Measurements from ENCODE around the gene CAMK2D. TPM values are rescaled to one million over a fixed set of nuclear protein-coding genes. Genes with fewer than 3 reads are reported as not detected.

CAMK2D gene
- total RNA-seq, 1 experiment from 2014 or later, result 29.5 TPM

DNA sequence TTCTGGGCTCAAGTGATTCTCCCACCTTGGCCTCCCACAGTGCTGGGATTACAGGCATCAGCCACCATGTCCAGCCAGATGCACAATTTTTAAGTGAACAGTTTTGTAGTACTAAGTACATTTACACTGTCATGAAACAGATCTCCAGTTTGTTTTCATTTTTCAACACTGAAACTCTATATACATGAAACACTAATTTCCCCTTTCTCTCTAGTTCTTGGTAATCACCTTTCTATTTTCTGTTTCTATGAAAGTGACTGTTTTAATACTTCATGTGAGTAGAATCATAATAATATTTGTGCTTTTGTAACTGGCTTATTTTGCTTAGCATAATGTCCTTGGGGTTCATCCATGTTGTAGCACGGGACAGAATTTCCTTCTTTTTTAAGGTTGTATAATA lies 237.4 kb downstream of the CAMK2D start:
- in situ Hi-C loops (cut with HindIII; ENCODE audit: low pct_unique_long_range_greater_than_20kb, low sequenced_read_pairs), result no loop called here
- POLR2A ChIA-PET, result no interaction called here
- no TSS peak for BruUV-seq (replicated peaks)

DNA sequence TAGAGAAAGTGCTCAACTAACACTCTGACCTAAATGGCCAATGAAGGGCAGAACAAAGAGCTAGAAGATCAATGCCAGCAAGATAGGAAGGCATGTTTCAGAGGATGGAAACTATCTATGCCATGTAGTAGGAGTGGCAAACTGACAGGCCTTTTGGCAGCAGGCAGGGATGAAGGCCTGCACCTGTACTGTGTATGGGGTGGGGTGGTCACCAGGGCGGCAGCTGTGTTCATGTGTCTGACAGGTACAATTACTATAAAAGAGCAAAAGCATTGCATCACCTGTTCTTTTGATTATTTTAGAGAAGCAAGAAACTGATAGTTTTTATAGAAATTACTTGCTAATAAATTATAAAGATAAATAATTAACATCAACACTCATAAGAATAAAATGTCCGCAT lies 239.1 kb downstream of the CAMK2D start:
- Histone ChIP-seq H3K4me3 (ENCODE audit: low read depth in 2 of 2, low read length in 2 of 2) (no peak overlapping the region), H3K4me1 (ENCODE audit: control insufficient read depth, insufficient read depth, low read length) (no peaks in the 10 kb centered on the region), H3K9me3 (ENCODE audit: control insufficient read depth, insufficient read depth, low read depth, low read length) (no peaks in the 10 kb centered on the region), H3K27me3 (ENCODE audit: control insufficient read depth, insufficient read depth, low read length) (no peaks in the 10 kb centered on the region), H3K27ac (ENCODE audit: low read length) (no peak overlapping the region), H3K36me3 (ENCODE audit: control insufficient read depth, insufficient read depth, low read length) (no peaks in the 10 kb centered on the region; the same call in 1 of the 2 replicates)
- no TSS peak for BruUV-seq (replicated peaks)
- ChIA-PET CTCF (no interaction called here), POLR2A (no interaction called here)
- DNase-seq (ENCODE audit: low read depth, low spot score) (no peak), ATAC-seq (no peak)
- in situ Hi-C loops (cut with HindIII; ENCODE audit: low pct_unique_long_range_greater_than_20kb, low sequenced_read_pairs), result no loop called here
- intact Hi-C loops (cut with micrococcal nuclease; ENCODE audit: unreplicated experiment), result no loop called here
- TF ChIP-seq SIN3A (IDR thresholded peaks at IDR 0.05; ENCODE audit: borderline replicate concordance, insufficient read depth, low read depth, low read length), result no peak
- TF ChIP-seq TCF7L2 (IDR thresholded peaks at IDR 0.05; ENCODE audit: low read depth, low read length), result no peak
- no peak for TF ChIP-seq REST (IDR thresholded peaks at IDR 0.05; ENCODE audit: insufficient read depth in 1 of 2, low read depth in 2 of 2, low read length in 1 of 2)
- no peak for TF ChIP-seq POLR2AphosphoS5 (IDR thresholded peaks at IDR 0.05; ENCODE audit: low read depth, low read length)
- no peak for TF ChIP-seq CTCF (IDR thresholded peaks at IDR 0.05)

More for the DNA sequence above, 237.4 kb downstream of the CAMK2D start:
- Histone ChIP-seq H3K4me3 (ENCODE audit: low read depth in 2 of 2, low read length in 2 of 2) (no peak overlapping the region), H3K9me3 (ENCODE audit: control insufficient read depth, insufficient read depth, low read depth, low read length) (no peaks in the 10 kb centered on the region), H3K4me1 (ENCODE audit: control insufficient read depth, insufficient read depth, low read length) (no peaks in the 10 kb centered on the region), H3K36me3 (ENCODE audit: control insufficient read depth, insufficient read depth, low read length) (no peaks in the 10 kb centered on the region; the same call in 1 of the 2 replicates), H3K27ac (ENCODE audit: low read length) (no peak overlapping the region), H3K27me3 (ENCODE audit: control insufficient read depth, insufficient read depth, low read length) (no peaks in the 10 kb centered on the region)
- intact Hi-C loops (cut with micrococcal nuclease; ENCODE audit: unreplicated experiment), result no loop called here
- DNase-seq (ENCODE audit: low read depth, low spot score) (no peak), ATAC-seq (no peak)
- TF ChIP-seq REST (IDR thresholded peaks at IDR 0.05; ENCODE audit: insufficient read depth in 1 of 2, low read depth in 2 of 2, low read length in 1 of 2), result no peak
- TF ChIP-seq SIN3A (IDR thresholded peaks at IDR 0.05; ENCODE audit: borderline replicate concordance, insufficient read depth, low read depth, low read length), result no peak
- TF ChIP-seq CTCF (IDR thresholded peaks at IDR 0.05), result no peak
- no peak for TF ChIP-seq POLR2AphosphoS5 (IDR thresholded peaks at IDR 0.05; ENCODE audit: low read depth, low read length)
- TF ChIP-seq TCF7L2 (IDR thresholded peaks at IDR 0.05; ENCODE audit: low read depth, low read length), result no peak
- CTCF ChIA-PET, result no interaction called here
